Endothelial cell of umbilical vein (primary cell): Measurements from ENCODE around the gene ADCY2. TPM values are rescaled to one million over a fixed set of nuclear protein-coding genes. Genes with fewer than 3 reads are reported as not detected.

Experiments
- BruUV-seq: library from RNA; stranded (reverse); fragments of 400-500 nt; replicated peaks from 2 replicates; lab custom pipeline; 2021; lab: Mats Ljungman, UMichigan
- CTCF ChIA-PET: fragments of 300-600, 350-600 bp; sonication (Branson Sonifier 250); formaldehyde crosslinking; loops from one replicate; lab custom pipeline; 2021; ENCODE audit warnings: antibody characterized with exemption, inconsistent platforms; lab: Charles Lee
- POLR2A ChIA-PET: fragments of 300-600, 350-600 bp; sonication (Branson Sonifier 250); formaldehyde crosslinking; loops from one replicate; lab custom pipeline; 2021; ENCODE audit warnings: antibody characterized with exemption, inconsistent platforms; lab: Charles Lee
- DNase-seq: peaks from one replicate; pipeline ENCODE4 v3.0.0-alpha.2; 2011; ENCODE audit warnings: low read depth, low spot score
- FAIRE-seq: peaks from 2 replicates; lab custom pipeline; 2011; peaks lifted over from hg19 to GRCh38; lab: Jason Lieb, UNC
- H2AFZ ChIP-seq: 2 replicates; pipeline ENCODE4 v1.6.0; 2012; ENCODE audit warnings: low read depth, low read length, control low read depth, inconsistent platforms
- H3K27ac ChIP-seq: 2 replicates; pipeline ENCODE4 v1.5.1; 2011; ENCODE audit warnings: low read depth, mild to moderate bottlenecking, control low read depth, low read length, moderate library complexity; ENCODE audit not compliant: insufficient read depth
- H3K27me3 ChIP-seq, 2 experiments: 2 replicates each; pipeline versions ENCODE4 v1.6.0 to v1.6.1; 2011; ENCODE audit warnings: low read length in 2 of 2, mixed read lengths in 1 of 2; ENCODE audit not compliant: control insufficient read depth in 2 of 2, insufficient read depth in 2 of 2
- H3K36me3 ChIP-seq, 2 experiments: 2 replicates in 1 of 2; 3 replicates in 1 of 2; pipeline ENCODE4 v1.5.1; 2011; ENCODE audit warnings: low read length in 2 of 2, mild to moderate bottlenecking in 1 of 2, moderate library complexity in 1 of 2; ENCODE audit not compliant: control insufficient read depth in 2 of 2, insufficient read depth in 2 of 2; ENCODE audit errors: extremely low read depth in 1 of 2
- H3K4me1 ChIP-seq: 3 replicates; pipeline ENCODE4 v1.5.1; 2011; ENCODE audit warnings: mild to moderate bottlenecking, low read length; ENCODE audit not compliant: control insufficient read depth, insufficient read depth; ENCODE audit errors: extremely low read depth
- H3K4me2 ChIP-seq: 2 replicates; pipeline ENCODE4 v1.6.1; 2011; ENCODE audit warnings: low read length, control low read depth, mixed read lengths; ENCODE audit not compliant: insufficient read depth
- H3K4me3 ChIP-seq, 3 experiments: fragments of 200-600 bp in 1 of 3; sonication (generic), shearing (Covaris generic) in 1 of 3; replicated peaks in 1 of 3; 2 replicates each; pipeline ENCODE4 v1.5.1; 2011 to 2016; ENCODE audit warnings: control low read depth in 3 of 3, low read length in 3 of 3, mild to moderate bottlenecking in 2 of 3, inconsistent platforms in 1 of 3, low read depth in 1 of 3, moderate library complexity in 1 of 3; ENCODE audit not compliant: insufficient read depth in 1 of 3
- H3K79me2 ChIP-seq: 2 replicates; pipeline ENCODE4 v1.6.0; 2012; ENCODE audit warnings: low read length, inconsistent platforms; ENCODE audit not compliant: control insufficient read depth, insufficient read depth
- H3K9ac ChIP-seq: replicated peaks from 2 replicates; pipeline ENCODE3; 2011; ENCODE audit warnings: low read length, control low read depth; ENCODE audit not compliant: insufficient read depth; ENCODE audit errors: extremely low read depth
- H3K9me1 ChIP-seq: replicated peaks from 3 replicates; pipeline ENCODE4 v1.6.0; 2011; ENCODE audit warnings: mild to moderate bottlenecking, low read length; ENCODE audit not compliant: control insufficient read depth, insufficient read depth; ENCODE audit errors: extremely low read depth
- H3K9me3 ChIP-seq: replicated peaks from 2 replicates; pipeline ENCODE4 v1.5.1; 2012; ENCODE audit warnings: low read length, inconsistent platforms; ENCODE audit not compliant: control insufficient read depth, insufficient read depth
- H4K20me1 ChIP-seq: replicated peaks from 2 replicates; pipeline ENCODE3; 2011; ENCODE audit warnings: mild to moderate bottlenecking, low read length; ENCODE audit not compliant: control insufficient read depth, insufficient read depth; ENCODE audit errors: extremely low read depth
- CTCF ChIP-seq, 2 donors: IDR thresholded peaks; 1 replicate in 1 of 2; 2 replicates in 1 of 2; pipeline ENCODE4 v1.5.1; 2011; ENCODE audit warnings: low read length in 2 of 2, mild to moderate bottlenecking in 2 of 2, moderate library complexity in 2 of 2, control low read depth in 1 of 2, inconsistent platforms in 1 of 2, low read depth in 1 of 2; ENCODE audit not compliant: insufficient read depth in 1 of 2; ENCODE audit errors: extremely low read depth in 1 of 2
- EZH2 ChIP-seq: IDR thresholded peaks from 2 replicates; pipeline ENCODE4 v1.6.1; 2012; ENCODE audit warnings: borderline replicate concordance, low read depth, mild to moderate bottlenecking, moderate library complexity, low read length, inconsistent platforms; ENCODE audit not compliant: severe bottlenecking
- FOS ChIP-seq: IDR thresholded peaks from 2 replicates; pipeline ENCODE4 v1.6.1; 2011; ENCODE audit warnings: mild to moderate bottlenecking, low read length, moderate library complexity, borderline replicate concordance; ENCODE audit not compliant: insufficient read depth
- GATA2 ChIP-seq: IDR thresholded peaks from 2 replicates; pipeline ENCODE4 v1.7.0; 2011; ENCODE audit warnings: low read depth, mild to moderate bottlenecking, moderate library complexity, mixed read lengths, low read length; ENCODE audit not compliant: insufficient read length, insufficient read depth
- JUN ChIP-seq: IDR thresholded peaks from 2 replicates; pipeline ENCODE4 v1.6.1; 2011; ENCODE audit warnings: borderline replicate concordance, low read depth; ENCODE audit not compliant: insufficient read length, insufficient read depth
- MAX ChIP-seq: IDR thresholded peaks from 2 replicates; pipeline ENCODE4 v1.6.1; 2011; ENCODE audit not compliant: insufficient read depth, insufficient read length
- MYC ChIP-seq: IDR thresholded peaks from one replicate; pipeline ENCODE4 v1.6.1; 2011; ENCODE audit warnings: mild to moderate bottlenecking, low read depth, low read length
- POLR2A ChIP-seq: IDR thresholded peaks from 2 replicates; pipeline ENCODE4 v1.6.1; 2012; ENCODE audit warnings: low read depth, mild to moderate bottlenecking, control low read depth, low read length
- POLR2AphosphoS5 ChIP-seq: IDR thresholded peaks from 2 replicates; pipeline ENCODE4 v1.6.1; 2012; ENCODE audit warnings: low read depth, mild to moderate bottlenecking, control low read depth, low read length, moderate library complexity; ENCODE audit not compliant: insufficient read depth
- dilution Hi-C: fragments of 300-500 bp; cut with MboI; formaldehyde crosslinking; loops from one replicate; pipeline ENCODE4 v1.15.0; 2019; ENCODE audit warnings: low sequenced_read_pairs; ENCODE audit not compliant: extremely low pct_ligation_motif_present
- intact Hi-C: fragments of 100-400 bp; cut with micrococcal nuclease; formaldehyde crosslinking; loops from one replicate; pipeline ENCODE4 v1.10.0; 2022
- polyA plus RNA-seq, 4 experiments: library from polyadenylated mRNA; depleted of rRNA in 3 of 4; stranded (reverse) in 3 of 4; unstranded in 1 of 4; fragments of >200 nt; gene quantifications; 2 replicates each; pipeline versions ENCODE4 v1.2.1 to v1.2.3, GENCODE V29; 2011 to 2012; ENCODE audit warnings: missing spikeins in 1 of 4
- total RNA-seq: library from RNA; stranded (reverse); gene quantifications from 2 replicates; pipeline ENCODE4 v1.2.3, GENCODE V29; 2021

Gene ADCY2
- total and polyA plus RNA-seq, 2 donors (not counting 3 experiments of a cell fraction or from before 2014, with no cell fraction given): under 0.01 TPM; not detected in 1

- H2AFZ ChIP-seq: no peak overlapping the region
- H3K27ac ChIP-seq: no peak overlapping the region
- H3K9me3 ChIP-seq: no peaks in the 10 kb centered on the region
- H3K9ac ChIP-seq: no peak overlapping the region
- DNase-seq (no peak), FAIRE-seq (no peak)
- H3K4me1 ChIP-seq: no peaks in the 10 kb centered on the region
- ChIA-PET CTCF (no interaction called here), POLR2A (no interaction called here)
- H3K79me2 ChIP-seq: no peaks in the 10 kb centered on the region
- H3K4me2 ChIP-seq: no peak overlapping the region
- no peak overlapping the region for H3K4me3 ChIP-seq
- intact Hi-C loops: no loop called here
- H3K36me3 ChIP-seq: no peaks in the 10 kb centered on the region
- H3K9me1 ChIP-seq: no peaks in the 10 kb centered on the region
- BruUV-seq: no TSS peak
- dilution Hi-C loops: no loop called here
- no peaks in the 10 kb centered on the region for H4K20me1 ChIP-seq
- H3K27me3 ChIP-seq: no peaks in the 10 kb centered on the region
- no peak for TF ChIP-seq EZH2
- no peak for TF ChIP-seq MAX
- no peak for TF ChIP-seq POLR2A
- no peak for TF ChIP-seq CTCF (IDR thresholded peaks at IDR 0.05; ENCODE audit: extremely low read depth in 1 of 2, insufficient read depth in 1 of 2, low read depth in 1 of 2, low read length in 2 of 2)
- no peak for TF ChIP-seq POLR2AphosphoS5
- TF ChIP-seq GATA2: no peak
- no peak for TF ChIP-seq FOS
- TF ChIP-seq MYC: no peak
- TF ChIP-seq JUN: no peak
Observed at GRCh38 chr5:7763621-7764072, 367.7 kb downstream of the ADCY2 start.
